Mesenchymal stem cell (in vitro differentiated cells and primary cell): ENCODE results near the gene MFAP2.

Source experiments
- DNase-seq: peaks from one replicate; pipeline ENCODE4 v3.0.0-alpha.2; 2013
- H2AFZ ChIP-seq: one replicate; pipeline ENCODE4 v1.6.1; 2013; ENCODE audit warnings: low read depth, mild to moderate bottlenecking, control low read depth, inconsistent platforms, low read length, moderate library complexity
- H2AK5ac ChIP-seq: 2 replicates; pipeline ENCODE4 v1.6.1; 2013; ENCODE audit warnings: low read length, moderate library complexity, mild to moderate bottlenecking, inconsistent platforms; ENCODE audit not compliant: severe bottlenecking
- H2BK120ac ChIP-seq: one replicate; pipeline ENCODE4 v1.6.1; 2013; ENCODE audit warnings: low read depth, mild to moderate bottlenecking, inconsistent platforms, low read length, moderate library complexity
- H2BK12ac ChIP-seq, 2 experiments: one replicate each; pipeline ENCODE4 v1.6.1; 2013; ENCODE audit warnings: inconsistent platforms in 2 of 2, low read length in 2 of 2, mild to moderate bottlenecking in 2 of 2, moderate library complexity in 2 of 2, control low read depth in 1 of 2
- H2BK15ac ChIP-seq: one replicate; pipeline ENCODE4 v1.6.1; 2013; ENCODE audit warnings: mild to moderate bottlenecking, low read depth, inconsistent platforms; ENCODE audit not compliant: poor library complexity, severe bottlenecking
- H2BK5ac ChIP-seq: 2 replicates; pipeline ENCODE4 v1.6.1; 2013; ENCODE audit warnings: low read depth, mild to moderate bottlenecking, low read length, control low read depth, inconsistent platforms; ENCODE audit not compliant: poor library complexity, severe bottlenecking
- H3K14ac ChIP-seq, 2 experiments: one replicate each; pipeline ENCODE4 v1.6.1; 2013; ENCODE audit warnings: inconsistent platforms in 2 of 2, low read length in 2 of 2, control low read depth in 1 of 2, mild to moderate bottlenecking in 1 of 2, moderate library complexity in 1 of 2
- H3K18ac ChIP-seq, 2 experiments: one replicate each; pipeline ENCODE4 v1.6.1; 2013; ENCODE audit warnings: inconsistent platforms in 2 of 2, low read length in 2 of 2, control low read depth in 1 of 2, low read depth in 1 of 2, mild to moderate bottlenecking in 1 of 2
- H3K23ac ChIP-seq, 2 experiments: one replicate each; pipeline ENCODE4 v1.6.1; 2013; ENCODE audit warnings: inconsistent platforms in 2 of 2, low read length in 2 of 2, mild to moderate bottlenecking in 2 of 2, moderate library complexity in 2 of 2, control low read depth in 1 of 2
- H3K27ac ChIP-seq: 2 replicates; pipeline ENCODE4 v1.5.1; 2013; ENCODE audit warnings: mild to moderate bottlenecking, moderate library complexity, low read length, control low read depth, inconsistent platforms; ENCODE audit not compliant: poor library complexity, severe bottlenecking
- H3K27me3 ChIP-seq, 2 experiments: 2 replicates each; pipeline versions ENCODE4 v1.6.1 to v1.7.0; 2013; ENCODE audit warnings: low read length in 2 of 2, mild to moderate bottlenecking in 2 of 2, moderate library complexity in 2 of 2, control low read depth in 1 of 2, inconsistent platforms in 1 of 2; ENCODE audit not compliant: control insufficient read depth in 1 of 2, insufficient read depth in 1 of 2
- H3K36me3 ChIP-seq, 2 experiments: 2 replicates each; pipeline versions ENCODE4 v1.6.1 to v1.7.0; 2013; ENCODE audit warnings: low read length in 2 of 2, control low read depth in 1 of 2, inconsistent platforms in 1 of 2, low read depth in 1 of 2, mild to moderate bottlenecking in 1 of 2; ENCODE audit not compliant: insufficient read depth in 2 of 2, control insufficient read depth in 1 of 2
- H3K4ac ChIP-seq, 2 experiments: one replicate each; pipeline ENCODE4 v1.6.1; 2013; ENCODE audit warnings: inconsistent platforms in 2 of 2, low read length in 2 of 2, mild to moderate bottlenecking in 2 of 2, moderate library complexity in 2 of 2, control low read depth in 1 of 2, low read depth in 1 of 2
- H3K4me1 ChIP-seq: 2 replicates; pipeline ENCODE4 v1.6.1; 2013; ENCODE audit warnings: low read depth, low read length, control low read depth; ENCODE audit not compliant: control insufficient read depth, insufficient read depth
- H3K4me2 ChIP-seq: 2 replicates; pipeline ENCODE4 v1.6.1; 2013; ENCODE audit warnings: low read length, mild to moderate bottlenecking, inconsistent platforms; ENCODE audit not compliant: poor library complexity, severe bottlenecking
- H3K4me3 ChIP-seq, 2 experiments: 2 replicates each; pipeline versions ENCODE4 v1.5.1 to v1.7.0; 2013; ENCODE audit warnings: low read length in 2 of 2, mild to moderate bottlenecking in 2 of 2, control low read depth in 1 of 2, low read depth in 1 of 2; ENCODE audit not compliant: insufficient read depth in 1 of 2
- H3K79me1 ChIP-seq: replicated peaks from 2 replicates; pipeline ENCODE4 v1.6.1; 2013; ENCODE audit warnings: mild to moderate bottlenecking, control low read depth, low read length, inconsistent platforms; ENCODE audit not compliant: poor library complexity, severe bottlenecking
- H3K9ac ChIP-seq: 2 replicates; pipeline ENCODE4 v1.7.0; 2013; ENCODE audit warnings: mild to moderate bottlenecking, low read length, moderate library complexity
- H3K9me3 ChIP-seq: 2 replicates; pipeline ENCODE4 v1.7.0; 2013; ENCODE audit warnings: mild to moderate bottlenecking, low read length; ENCODE audit not compliant: control insufficient read depth
- H4K8ac ChIP-seq: one replicate; pipeline ENCODE4 v1.6.1; 2013; ENCODE audit warnings: inconsistent platforms, mild to moderate bottlenecking, low read length, moderate library complexity
- H4K91ac ChIP-seq: one replicate; pipeline ENCODE4 v1.6.1; 2013; ENCODE audit warnings: mild to moderate bottlenecking, low read length, inconsistent platforms
- WGBS: methylation state at CpG from one replicate; pipeline ENCODE4 v1.1.7; 2013; ENCODE audit warnings: mixed read lengths; 5-methylcytosine and 5-hydroxymethylcytosine counted together

The MFAP2 gene

GRCh38 chr1:17008208-17008855 lies 27.9 kb upstream of the MFAP2 start:
- Histone ChIP-seq H3K27ac (no peak overlapping the region), H2AFZ (no peak overlapping the region), H3K4me2 (no peak overlapping the region), H2AK5ac (no peak overlapping the region), H3K27me3 (no peaks in the 10 kb centered on the region), H3K4ac (no peak overlapping the region), H4K8ac (no peak overlapping the region), H3K79me1 (peaks cover 10% of the 10 kb centered on the region), H3K14ac (no peak overlapping the region), H3K9ac (no peak overlapping the region), H3K4me1 (peaks cover 38% of the 10 kb centered on the region), H3K9me3 (no peaks in the 10 kb centered on the region), H2BK120ac (no peak overlapping the region), H2BK12ac (no peak overlapping the region), H2BK15ac (no peak overlapping the region), H3K36me3 (peaks cover 16 to 35% of the 10 kb centered on the region in 2 experiments), H3K18ac (no peak overlapping the region), H3K4me3 (no peak overlapping the region), H4K91ac (no peak overlapping the region), H2BK5ac (no peak overlapping the region), H3K23ac (no peak overlapping the region)
- no peak for DNase-seq
- 97% methylated on average over 13 of the region's 15 CpGs for WGBS

- H3K4me2 ChIP-seq: no peak overlapping the region
- no peak overlapping the region for H3K23ac ChIP-seq
- H4K91ac ChIP-seq: no peak overlapping the region
- H3K79me1 ChIP-seq: peaks cover 18% of the 10 kb centered on the region
- 88% methylated on average over 8 of the region's 8 CpGs for WGBS
- no peaks in the 10 kb centered on the region for H3K9me3 ChIP-seq
- no peak overlapping the region for H3K14ac ChIP-seq
- H2AFZ ChIP-seq: no peak overlapping the region
- H2BK15ac ChIP-seq: no peak overlapping the region
- no peak overlapping the region for H3K4me3 ChIP-seq
- peaks cover 26% of the 10 kb centered on the region for H3K4me1 ChIP-seq
- no peak overlapping the region for H3K27ac ChIP-seq
- no peak for DNase-seq
- H2BK5ac ChIP-seq: no peak overlapping the region
- no peak overlapping the region for H2AK5ac ChIP-seq
- peaks cover 26 to 47% of the 10 kb centered on the region in 2 experiments for H3K36me3 ChIP-seq
- H2BK120ac ChIP-seq: no peak overlapping the region
- no peaks in the 10 kb centered on the region for H3K27me3 ChIP-seq
- no peak overlapping the region for H4K8ac ChIP-seq
- no peak overlapping the region for H2BK12ac ChIP-seq
- H3K4ac ChIP-seq: no peak overlapping the region
- H3K9ac ChIP-seq: no peak overlapping the region
- no peak overlapping the region for H3K18ac ChIP-seq
These were observed 26.7 kb upstream of the MFAP2 start for GRCh38 chr1:17007121-17007520.

- no peak overlapping the region for H2AFZ ChIP-seq
- H2BK15ac ChIP-seq: no peak overlapping the region
- H3K9me3 ChIP-seq: no peaks in the 10 kb centered on the region
- no peak overlapping the region for H2BK5ac ChIP-seq
- H3K36me3 ChIP-seq: peaks cover 35 to 65% of the 10 kb centered on the region in 2 experiments
- no peaks in the 10 kb centered on the region for H3K27me3 ChIP-seq
- H4K8ac ChIP-seq: no peak overlapping the region
- H3K4me1 ChIP-seq: peaks cover 19% of the 10 kb centered on the region
- no peak overlapping the region for H3K27ac ChIP-seq
- no peak overlapping the region for H3K4me3 ChIP-seq
- DNase-seq: no peak
- H4K91ac ChIP-seq: no peak overlapping the region
- H2BK120ac ChIP-seq: no peak overlapping the region
- H3K79me1 ChIP-seq: peaks cover 29% of the 10 kb centered on the region
- H3K23ac ChIP-seq: no peak overlapping the region
- no peak overlapping the region for H2BK12ac ChIP-seq
- H3K18ac ChIP-seq: no peak overlapping the region
- H2AK5ac ChIP-seq: no peak overlapping the region
- 94% methylated on average over 19 of the region's 19 CpGs for WGBS
- H3K4me2 ChIP-seq: no peak overlapping the region
- no peak overlapping the region for H3K14ac ChIP-seq
- no peak overlapping the region for H3K4ac ChIP-seq
- no peak overlapping the region for H3K9ac ChIP-seq
These were observed 24.9 kb upstream of the MFAP2 start for GRCh38 chr1:17005365-17005740.

- H3K79me1 ChIP-seq: peaks cover 34% of the 10 kb centered on the region
- no peak overlapping the region for H2BK15ac ChIP-seq
- 95% methylated on average over 21 of the region's 24 CpGs for WGBS
- H3K14ac ChIP-seq: no peak overlapping the region
- no peak overlapping the region for H3K4ac ChIP-seq
- no peak overlapping the region for H2BK12ac ChIP-seq
- H2AFZ ChIP-seq: no peak overlapping the region
- H3K27me3 ChIP-seq: no peaks in the 10 kb centered on the region
- H3K27ac ChIP-seq: no peak overlapping the region
- no peak overlapping the region for H3K4me2 ChIP-seq
- no peaks in the 10 kb centered on the region for H3K9me3 ChIP-seq
- H2AK5ac ChIP-seq: no peak overlapping the region
- peaks cover 15% of the 10 kb centered on the region for H3K4me1 ChIP-seq
- no peak overlapping the region for H3K4me3 ChIP-seq
- H4K8ac ChIP-seq: no peak overlapping the region
- H2BK120ac ChIP-seq: no peak overlapping the region
- no peak overlapping the region for H2BK5ac ChIP-seq
- H4K91ac ChIP-seq: no peak overlapping the region
- peak overlapping the region; percentile 53 for H3K9ac ChIP-seq
- peaks cover 37 to 71% of the 10 kb centered on the region in 2 experiments for H3K36me3 ChIP-seq
- H3K23ac ChIP-seq: no peak overlapping the region
- DNase-seq: no peak
- H3K18ac ChIP-seq: no peak overlapping the region
These were observed 24.3 kb upstream of the MFAP2 start for GRCh38 chr1:17004466-17005364.
